ENCODE data around the gene EIF3D. TPM values are rescaled to one million over a fixed set of nuclear protein-coding genes. Genes with fewer than 3 reads are reported as not detected.
A peak's percentile ranks its signal among the peaks of the same experiment; 100 is the strongest.

EIF3D gene
- 211 and 216 TPM in 2 replicates for total RNA-seq (2014; rRNA removed; shearing (Covaris generic))

GRCh38 chr22:36528795-36529751 is at the start of gene EIF3D:
EIF3D (minus strand) TSS chr22:36529166; CDS start chr22:36526121, 3,045 bp downstream.
- Histone ChIP-seq H3K4me3 (peak within 1 kb of the TSS; percentile 79), H3K36me3 (peaks cover 34% of the 10 kb centered on the region), H3K27me3 (no peaks in the 10 kb centered on the region), H3K9me3 (replicated peaks) (no peaks in the 10 kb centered on the region), H3K4me1 (peaks cover 5% of the 10 kb centered on the region), H3K27ac (peak within 1 kb of the TSS; percentile 85)
- peak; percentile 98 to 99 for DNase-seq

GRCh38 chr22:36578619-36579018 is 49.7 kb upstream of the EIF3D start:
- H3K9me3 ChIP-seq (replicated peaks): no peaks in the 10 kb centered on the region
- H3K4me3 ChIP-seq: no peak overlapping the region
- H3K27ac ChIP-seq: no peak overlapping the region
- no peaks in the 10 kb centered on the region for H3K36me3 ChIP-seq
- no peaks in the 10 kb centered on the region for H3K27me3 ChIP-seq
- DNase-seq: no peak
- H3K4me1 ChIP-seq: no peaks in the 10 kb centered on the region

- no peak overlapping the region for H3K27ac ChIP-seq
- H3K4me3 ChIP-seq: no peak overlapping the region
Observed at GRCh38 chr22:36577019-36577418, 48.1 kb upstream of the EIF3D start.

GRCh38 chr22:36574728-36575127 is 45.8 kb upstream of the EIF3D start:
- Histone ChIP-seq H3K36me3 (no peaks in the 10 kb centered on the region), H3K9me3 (replicated peaks) (no peaks in the 10 kb centered on the region), H3K4me1 (no peaks in the 10 kb centered on the region), H3K4me3 (no peak overlapping the region), H3K27ac (no peak overlapping the region), H3K27me3 (no peaks in the 10 kb centered on the region)
- DNase-seq: no peak

More at GRCh38 chr22:36577019-36577418, 48.1 kb upstream of the EIF3D start:
- Histone ChIP-seq H3K9me3 (replicated peaks) (no peaks in the 10 kb centered on the region), H3K27me3 (no peaks in the 10 kb centered on the region), H3K4me1 (no peaks in the 10 kb centered on the region), H3K36me3 (no peaks in the 10 kb centered on the region)
- peak in 1 of 2 experiments; percentile 14 for DNase-seq

- Histone ChIP-seq H3K4me3 (no peak overlapping the region), H3K9me3 (replicated peaks) (no peaks in the 10 kb centered on the region), H3K4me1 (no peaks in the 10 kb centered on the region), H3K27ac (no peak overlapping the region), H3K27me3 (no peaks in the 10 kb centered on the region), H3K36me3 (no peaks in the 10 kb centered on the region)
- no peak for DNase-seq
Observed at GRCh38 chr22:36573815-36574363, 44.9 kb upstream of the EIF3D start.

GRCh38 chr22:36571991-36572390 is 43.0 kb upstream of the EIF3D start:
- Histone ChIP-seq H3K27me3 (no peaks in the 10 kb centered on the region), H3K4me3 (no peak overlapping the region), H3K27ac (no peak overlapping the region), H3K9me3 (replicated peaks) (no peaks in the 10 kb centered on the region), H3K36me3 (no peaks in the 10 kb centered on the region), H3K4me1 (no peaks in the 10 kb centered on the region)
- DNase-seq: no peak

GRCh38 chr22:36569999-36570398 is 41.0 kb upstream of the EIF3D start:
- no peak overlapping the region for H3K27ac ChIP-seq
- H3K4me1 ChIP-seq: peaks cover 8% of the 10 kb centered on the region
- H3K36me3 ChIP-seq: no peaks in the 10 kb centered on the region
- H3K9me3 ChIP-seq (replicated peaks): no peaks in the 10 kb centered on the region
- peak; percentile 55 to 69 for DNase-seq
- H3K27me3 ChIP-seq: no peaks in the 10 kb centered on the region
- H3K4me3 ChIP-seq: no peak overlapping the region

- Histone ChIP-seq H3K27ac (no peak overlapping the region), H3K9me3 (replicated peaks) (no peaks in the 10 kb centered on the region), H3K4me1 (peaks cover 9% of the 10 kb centered on the region), H3K4me3 (no peak overlapping the region), H3K36me3 (no peaks in the 10 kb centered on the region), H3K27me3 (no peaks in the 10 kb centered on the region)
- no peak for DNase-seq
Observed at GRCh38 chr22:36568846-36569245, 39.9 kb upstream of the EIF3D start.

GRCh38 chr22:36566720-36567119 is 37.8 kb upstream of the EIF3D start:
- H3K4me3 ChIP-seq: no peak overlapping the region
- no peaks in the 10 kb centered on the region for H3K36me3 ChIP-seq
- H3K4me1 ChIP-seq: peaks cover 14% of the 10 kb centered on the region
- no peak for DNase-seq
- H3K27me3 ChIP-seq: no peaks in the 10 kb centered on the region
- H3K27ac ChIP-seq: no peak overlapping the region
- no peaks in the 10 kb centered on the region for H3K9me3 ChIP-seq (replicated peaks)

GRCh38 chr22:36565686-36566085 is 36.7 kb upstream of the EIF3D start:
- Histone ChIP-seq H3K9me3 (replicated peaks) (no peaks in the 10 kb centered on the region), H3K36me3 (no peaks in the 10 kb centered on the region), H3K4me3 (no peak overlapping the region), H3K27me3 (no peaks in the 10 kb centered on the region), H3K4me1 (peaks cover 14% of the 10 kb centered on the region), H3K27ac (no peak overlapping the region)
- DNase-seq: no peak

- Histone ChIP-seq H3K9me3 (replicated peaks) (no peaks in the 10 kb centered on the region), H3K4me1 (peaks cover 14% of the 10 kb centered on the region)
Observed at GRCh38 chr22:36565159-36565507, 36.2 kb upstream of the EIF3D start.

GRCh38 chr22:36564422-36565158 is 35.6 kb upstream of the EIF3D start:
- H3K9me3 ChIP-seq (replicated peaks): no peaks in the 10 kb centered on the region
- DNase-seq: peak; percentile 91 to 94
- H3K4me3 ChIP-seq: peak overlapping the region; percentile 53
- no peaks in the 10 kb centered on the region for H3K36me3 ChIP-seq
- H3K4me1 ChIP-seq: peaks cover 14% of the 10 kb centered on the region
- no peaks in the 10 kb centered on the region for H3K27me3 ChIP-seq
- peak overlapping the region; percentile 79 for H3K27ac ChIP-seq

More at GRCh38 chr22:36565159-36565507, 36.2 kb upstream of the EIF3D start:
- H3K27me3 ChIP-seq: no peaks in the 10 kb centered on the region
- no peaks in the 10 kb centered on the region for H3K36me3 ChIP-seq
- H3K27ac ChIP-seq: peak overlapping the region; percentile 79
- H3K4me3 ChIP-seq: peak overlapping the region; percentile 53; the same call in 1 of the 2 replicates
- DNase-seq: no peak

GRCh38 chr22:36563898-36564297 is 34.9 kb upstream of the EIF3D start:
- Histone ChIP-seq H3K27me3 (no peaks in the 10 kb centered on the region), H3K9me3 (replicated peaks) (no peaks in the 10 kb centered on the region), H3K4me1 (peaks cover 14% of the 10 kb centered on the region), H3K36me3 (no peaks in the 10 kb centered on the region), H3K27ac (peak overlapping the region; percentile 79), H3K4me3 (peak overlapping the region; percentile 53)
- no peak for DNase-seq

- Histone ChIP-seq H3K9me3 (replicated peaks) (no peaks in the 10 kb centered on the region), H3K4me3 (no peak overlapping the region), H3K36me3 (no peaks in the 10 kb centered on the region), H3K4me1 (peaks cover 14% of the 10 kb centered on the region), H3K27me3 (no peaks in the 10 kb centered on the region), H3K27ac (no peak overlapping the region)
- DNase-seq: no peak
Observed at GRCh38 chr22:36563444-36563843, 34.5 kb upstream of the EIF3D start.

- H3K9me3 ChIP-seq (replicated peaks): no peaks in the 10 kb centered on the region
- peaks cover 14% of the 10 kb centered on the region for H3K4me1 ChIP-seq
- no peaks in the 10 kb centered on the region for H3K36me3 ChIP-seq
- H3K27ac ChIP-seq: no peak overlapping the region
- no peaks in the 10 kb centered on the region for H3K27me3 ChIP-seq
- no peak overlapping the region for H3K4me3 ChIP-seq
- DNase-seq: no peak
Observed at GRCh38 chr22:36563001-36563400, 34.0 kb upstream of the EIF3D start.

Measured in SJCRH30 (cell line).